Activated CD8-positive, alpha-beta T cell treated with anti-CD3 and anti-CD28 coated beads, Interleukin-2, amount 10 ng/mL, durations not matched to agents 7 days and 5 days (primary cell): Measurements from ENCODE around the gene PPP6R1. TPM values are rescaled to one million over a fixed set of nuclear protein-coding genes. Genes with fewer than 3 reads are reported as not detected.

Experiments used
- ATAC-seq: fragments of 150-1000 bp; cut with Tn5 transposase; one replicate; pipeline ENCODE4 v1.10.0; 2021; ENCODE audit warnings: moderate library complexity
- CTCF ChIA-PET: fragments of 350-600 bp; sonication (Branson Sonifier 250); formaldehyde crosslinking; loops from one replicate; lab custom pipeline; 2021; ENCODE audit warnings: antibody characterized with exemption; lab: Charles Lee
- POLR2A ChIA-PET: fragments of 350-600 bp; sonication (Branson Sonifier 250); formaldehyde crosslinking; loops from one replicate; lab custom pipeline; 2021; ENCODE audit warnings: antibody characterized with exemption; lab: Charles Lee
- DNase-seq: peaks from one replicate; pipeline ENCODE4 v3.0.0-alpha.2; 2020
- H3K27ac Mint-ChIP-seq: one replicate; pipeline ENCODE4 v1.8.0; 2021; ENCODE audit warnings: mild to moderate bottlenecking, mixed read lengths
- H3K27me3 Mint-ChIP-seq: one replicate; pipeline ENCODE4 v1.8.0; 2021; ENCODE audit warnings: low read depth, mixed read lengths
- H3K36me3 Mint-ChIP-seq: one replicate; pipeline ENCODE4 v1.8.0; 2021; ENCODE audit warnings: low read depth, mixed read lengths
- H3K4me1 Mint-ChIP-seq: one replicate; pipeline ENCODE4 v1.8.0; 2021; ENCODE audit warnings: low read depth, mixed read lengths
- H3K4me3 Mint-ChIP-seq: one replicate; pipeline ENCODE4 v1.8.0; 2021; ENCODE audit warnings: mild to moderate bottlenecking, mixed read lengths
- H3K9me3 Mint-ChIP-seq: one replicate; pipeline ENCODE4 v1.8.0; 2022; ENCODE audit warnings: mixed read lengths; ENCODE audit not compliant: insufficient read depth
- total RNA-seq, 2 experiments: library from RNA; stranded (reverse); gene quantifications; one replicate each; pipeline ENCODE4 v1.2.3, GENCODE V29; 2021

The PPP6R1 gene
- total RNA-seq, 2 experiments from 2014 or later, result 256 to 265 TPM

GRCh38 chr19:55247621-55248099, 11.2 kb downstream of the PPP6R1 start:
- no peak overlapping the region for H3K4me3 Mint-ChIP-seq
- peaks cover 39% of the 10 kb centered on the region for H3K4me1 Mint-ChIP-seq
- H3K27me3 Mint-ChIP-seq, result no peaks in the 10 kb centered on the region
- H3K9me3 Mint-ChIP-seq, result no peaks in the 10 kb centered on the region
- H3K27ac Mint-ChIP-seq, result peak overlapping the region; percentile 74
- peaks cover 50% of the 10 kb centered on the region for H3K36me3 Mint-ChIP-seq
- ChIA-PET CTCF (no interaction called here), POLR2A (no interaction called here)
- ATAC-seq, result no peak
- no peak for DNase-seq

- peaks cover 52% of the 10 kb centered on the region for H3K36me3 Mint-ChIP-seq
- no peak for DNase-seq
These were observed 12.1 kb downstream of the PPP6R1 start for GRCh38 chr19:55246462-55247451.

GRCh38 chr19:55245236-55245904, 13.4 kb downstream of the PPP6R1 start:
- Mint-ChIP-seq H3K27me3 (no peaks in the 10 kb centered on the region), H3K4me3 (no peak overlapping the region), H3K27ac (no peak overlapping the region), H3K36me3 (peaks cover 44% of the 10 kb centered on the region), H3K4me1 (peaks cover 17% of the 10 kb centered on the region), H3K9me3 (no peaks in the 10 kb centered on the region)
- ATAC-seq (no peak), DNase-seq (no peak)
- ChIA-PET POLR2A (interaction anchor here (0.7 to 1.9 kb wide), 2 partner anchors 10 to 14 kb away, joined by 3 to 7 read pairs; partner anchors contain the start of gene PPP6R1), CTCF (no interaction called here)

More at GRCh38 chr19:55246462-55247451, 12.1 kb downstream of the PPP6R1 start:
- Mint-ChIP-seq H3K4me1 (peaks cover 31% of the 10 kb centered on the region), H3K27me3 (no peaks in the 10 kb centered on the region), H3K4me3 (no peak overlapping the region), H3K27ac (no peak overlapping the region), H3K9me3 (no peaks in the 10 kb centered on the region)
- ChIA-PET POLR2A (interaction anchor here (1.9 kb wide), 1 partner anchor 12 kb away, joined by 7 read pairs; the partner anchor contains the start of gene PPP6R1), CTCF (no interaction called here)
- ATAC-seq, result no peak

GRCh38 chr19:55244004-55244680, 14.7 kb downstream of the PPP6R1 start:
- Mint-ChIP-seq H3K27me3 (no peaks in the 10 kb centered on the region), H3K9me3 (no peaks in the 10 kb centered on the region), H3K4me3 (no peak overlapping the region), H3K4me1 (peaks cover 16% of the 10 kb centered on the region), H3K27ac (peak overlapping the region; percentile 20), H3K36me3 (peaks cover 49% of the 10 kb centered on the region)
- POLR2A ChIA-PET, result no interaction called here
- ATAC-seq (no peak), DNase-seq (no peak)
- CTCF ChIA-PET, result interaction anchor here (0.7 kb wide), 1 partner anchor 13 kb away, joined by 3 read pairs; no protein-coding TSS in a partner anchor

- ATAC-seq (no peak), DNase-seq (no peak)
- Mint-ChIP-seq H3K36me3 (peaks cover 50% of the 10 kb centered on the region), H3K27me3 (no peaks in the 10 kb centered on the region), H3K4me1 (peaks cover 3% of the 10 kb centered on the region), H3K4me3 (no peak overlapping the region), H3K27ac (peak overlapping the region; percentile 30), H3K9me3 (no peaks in the 10 kb centered on the region)
- ChIA-PET CTCF (no interaction called here), POLR2A (interaction anchor here (1.5 kb wide), 1 partner anchor 11 kb away, joined by 4 read pairs; no protein-coding TSS in a partner anchor)
These were observed 16.3 kb downstream of the PPP6R1 start for GRCh38 chr19:55242517-55242916.

- ATAC-seq, result no peak
- ChIA-PET POLR2A (interaction anchor here (0.7 to 1.5 kb wide), 3 partner anchors 12 to 147 kb away, joined by 3 to 4 read pairs (median 4); no protein-coding TSS in a partner anchor), CTCF (no interaction called here)
- Mint-ChIP-seq H3K27me3 (no peaks in the 10 kb centered on the region), H3K36me3 (peaks cover 55% of the 10 kb centered on the region), H3K4me3 (no peak overlapping the region), H3K9me3 (no peaks in the 10 kb centered on the region), H3K27ac (no peak overlapping the region), H3K4me1 (peaks cover 3% of the 10 kb centered on the region)
- no peak for DNase-seq
These were observed 16.8 kb downstream of the PPP6R1 start for GRCh38 chr19:55241935-55242464.

GRCh38 chr19:55241143-55241934, 17.5 kb downstream of the PPP6R1 start:
- Mint-ChIP-seq H3K27ac (no peak overlapping the region), H3K4me3 (no peak overlapping the region), H3K27me3 (no peaks in the 10 kb centered on the region), H3K9me3 (no peaks in the 10 kb centered on the region), H3K4me1 (peaks cover 3% of the 10 kb centered on the region), H3K36me3 (peaks cover 62% of the 10 kb centered on the region)
- ChIA-PET POLR2A (interaction anchor here (0.7 to 1.5 kb wide), 3 partner anchors 13 to 148 kb away, joined by 3 to 4 read pairs (median 4); no protein-coding TSS in a partner anchor), CTCF (no interaction called here)
- ATAC-seq, result no peak
- no peak for DNase-seq

- ChIA-PET CTCF (no interaction called here), POLR2A (no interaction called here)
- ATAC-seq (no peak), DNase-seq (no peak)
- Mint-ChIP-seq H3K27me3 (no peaks in the 10 kb centered on the region), H3K36me3 (peaks cover 61% of the 10 kb centered on the region), H3K4me1 (peaks cover 3% of the 10 kb centered on the region), H3K27ac (no peak overlapping the region), H3K4me3 (no peak overlapping the region), H3K9me3 (no peaks in the 10 kb centered on the region)
These were observed 18.1 kb downstream of the PPP6R1 start for GRCh38 chr19:55240713-55241020.

- POLR2A ChIA-PET, result no interaction called here
- Mint-ChIP-seq H3K4me3 (no peak overlapping the region), H3K36me3 (peaks cover 64% of the 10 kb centered on the region)
These were observed 19.8 kb downstream of the PPP6R1 start for GRCh38 chr19:55239004-55239403.

GRCh38 chr19:55238030-55238429, 20.8 kb downstream of the PPP6R1 start:
- H3K27ac Mint-ChIP-seq, result no peak overlapping the region

More at GRCh38 chr19:55239004-55239403, 19.8 kb downstream of the PPP6R1 start:
- H3K4me1 Mint-ChIP-seq, result peaks cover 3% of the 10 kb centered on the region
- H3K27ac Mint-ChIP-seq, result no peak overlapping the region
- DNase-seq (no peak), ATAC-seq (no peak)
- H3K27me3 Mint-ChIP-seq, result no peaks in the 10 kb centered on the region
- H3K9me3 Mint-ChIP-seq, result no peaks in the 10 kb centered on the region
- CTCF ChIA-PET, result no interaction called here

More at GRCh38 chr19:55238030-55238429, 20.8 kb downstream of the PPP6R1 start:
- H3K36me3 Mint-ChIP-seq, result peaks cover 65% of the 10 kb centered on the region
- no peaks in the 10 kb centered on the region for H3K27me3 Mint-ChIP-seq
- ChIA-PET POLR2A (interaction anchor here (0.8 kb wide), 1 partner anchor 50 kb away, joined by 3 read pairs; no protein-coding TSS in a partner anchor), CTCF (interaction anchor here (1.0 kb wide), 1 partner anchor 15 kb away, joined by 3 read pairs; no protein-coding TSS in a partner anchor)
- ATAC-seq (no peak), DNase-seq (no peak)
- no peaks in the 10 kb centered on the region for H3K9me3 Mint-ChIP-seq
- peaks cover 3% of the 10 kb centered on the region for H3K4me1 Mint-ChIP-seq
- no peak overlapping the region for H3K4me3 Mint-ChIP-seq
